Aorta (tissue), 5 donors: ENCODE data around the gene BRMS1L. TPM values are rescaled to one million over a fixed set of nuclear protein-coding genes. Genes with fewer than 3 reads are reported as not detected.

Experiments used
- ATAC-seq: fragments of 200-7000 bp; cut with Tn5 transposase; one replicate; pipeline ENCODE4 v1.9.1; 2022; ENCODE audit warnings: moderate library complexity; ENCODE audit not compliant: low FRiP score
- DNase-seq, 2 donors: peaks; one replicate each; pipeline ENCODE4 v3.0.0-alpha.2; 2020
- H3K27ac ChIP-seq, 2 donors: one replicate each; pipeline ENCODE4 v1.5.1; 2013; ENCODE audit warnings: low read length in 2 of 2, mild to moderate bottlenecking in 2 of 2, moderate library complexity in 2 of 2, control low read depth in 1 of 2, inconsistent platforms in 1 of 2, low read depth in 1 of 2
- H3K27me3 ChIP-seq, 2 donors: one replicate each; pipeline ENCODE4 v1.6.1; 2013; ENCODE audit warnings: control low read depth in 1 of 2, low read length in 1 of 2, mild to moderate bottlenecking in 1 of 2, moderate library complexity in 1 of 2; ENCODE audit not compliant: insufficient read depth in 2 of 2, control insufficient read depth in 1 of 2
- H3K36me3 ChIP-seq, 2 donors: one replicate each; pipeline ENCODE4 v1.6.1; 2013; ENCODE audit warnings: control low read depth in 1 of 2, low read length in 1 of 2, mild to moderate bottlenecking in 1 of 2; ENCODE audit not compliant: insufficient read depth in 2 of 2, control insufficient read depth in 1 of 2
- H3K4me1 ChIP-seq, 2 donors: one replicate each; pipeline ENCODE4 v1.6.1; 2013; ENCODE audit warnings: low read length in 2 of 2, control low read depth in 1 of 2, mild to moderate bottlenecking in 1 of 2, moderate library complexity in 1 of 2; ENCODE audit not compliant: insufficient read depth in 2 of 2, control insufficient read depth in 1 of 2
- H3K4me3 ChIP-seq, 2 donors: one replicate each; pipeline ENCODE4 v1.5.1; 2013; ENCODE audit warnings: low read length in 2 of 2, control low read depth in 1 of 2, mild to moderate bottlenecking in 1 of 2
- H3K9me3 ChIP-seq: one replicate; pipeline ENCODE4 v1.6.1; 2013; ENCODE audit warnings: mild to moderate bottlenecking, low read length; ENCODE audit not compliant: control insufficient read depth
- WGBS, 2 donors: extraction: QIAGEN DNeasy Blood & Tissue Kit; methylation state at CpG; one replicate each; pipeline ENCODE4 v1.1.7; 2013; 5-methylcytosine and 5-hydroxymethylcytosine counted together
- intact Hi-C, 2 donors: fragments of 100-400 bp; cut with DNase I; formaldehyde crosslinking; loops; one replicate each; pipeline versions ENCODE4 v1.14.2 to v1.15.0; 2022
- polyA plus RNA-seq, 2 donors: library from polyadenylated mRNA; stranded (reverse); fragments of 200-250 nt; gene quantifications; one replicate each; pipeline ENCODE4 v1.2.3, GENCODE V29; 2013
- total RNA-seq, 2 donors: library from RNA; stranded (reverse); fragmentation: NEBNext Ultra II Directional; extraction: Animal tissue kit (Norgen Biotek cat#: 25700); gene quantifications; one replicate each; pipeline ENCODE4 v1.2.1, GENCODE V29; 2021
- donor health status: healthy with polysubstance abuse.
- donor health status: Bipolar disorder and iron deficiency.
- donor health status: DM: no; HTN: no; CAD: no.
- donor health status: DM: no; HTN: no; CAD: no.
- donor health status: DM: yes; HTN: yes; CAD: no.

Gene BRMS1L
- total and polyA plus RNA-seq, 4 donors = 9.6 to 20.9 (median 14.2) TPM

DNA sequence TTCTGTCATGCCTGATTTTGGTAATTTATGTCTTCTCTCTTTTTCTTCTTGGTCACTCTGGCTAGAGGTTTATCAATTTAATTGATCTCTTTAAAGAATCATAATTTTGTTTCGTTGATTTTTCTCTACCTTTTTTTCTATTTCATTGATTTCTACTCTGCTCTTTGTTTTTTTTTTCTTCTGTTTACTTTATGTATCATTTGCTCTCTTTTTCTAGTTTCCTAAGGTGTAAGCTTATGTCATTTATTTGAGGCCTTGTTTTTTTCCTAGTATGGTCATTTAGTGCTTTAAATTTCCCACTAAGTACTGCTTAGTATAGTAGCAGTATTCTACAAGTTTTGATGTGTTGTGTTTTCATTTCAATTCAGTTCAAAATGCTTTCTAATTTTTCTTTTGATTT is 89.6 kb downstream of the BRMS1L start:
- H3K36me3 ChIP-seq = no peaks in the 10 kb centered on the region
- WGBS, 2 donors = 76 to 80% methylated on average over 1 of the region's 1 CpG
- intact Hi-C loops = no loop called here
- no peaks in the 10 kb centered on the region for H3K27me3 ChIP-seq
- H3K9me3 ChIP-seq = no peaks in the 10 kb centered on the region
- no peak overlapping the region for H3K27ac ChIP-seq
- ATAC-seq (no peak), DNase-seq (no peak)
- H3K4me1 ChIP-seq = no peaks in the 10 kb centered on the region
- no peak overlapping the region for H3K4me3 ChIP-seq

Other genes with a start within 250 kb of the BRMS1L start
- 10 to 100 TPM; 90.8 to 91.0 TPM for gene RALGAPA1, start 17.0 kb upstream of the BRMS1L start, total RNA-seq
- 10 to 100 TPM in 1 of 2 donors, 1 to 10 TPM in 1; 5.1 to 21.6 TPM for gene RALGAPA1, start 17.0 kb upstream of the BRMS1L start, polyA plus RNA-seq